M059J (cell line): Measurements from ENCODE around the gene C11orf68. TPM values are rescaled to one million over a fixed set of nuclear protein-coding genes. Genes with fewer than 3 reads are reported as not detected.
A peak's percentile ranks its signal among the peaks of the same experiment; 100 is the strongest.

Experiments
- DNase-seq: peaks from one replicate; pipeline ENCODE4 v3.0.0-alpha.2; 2012; ENCODE audit warnings: low read depth
- total RNA-seq: library from RNA; depleted of rRNA; stranded (reverse); fragments of >200 nt; shearing (Covaris generic); gene quantifications from 2 replicates; pipeline ENCODE4 v1.2.3, GENCODE V29; 2014

Gene C11orf68
- total RNA-seq, 1 experiment from 2014 or later = 47.9 TPM

DNA sequence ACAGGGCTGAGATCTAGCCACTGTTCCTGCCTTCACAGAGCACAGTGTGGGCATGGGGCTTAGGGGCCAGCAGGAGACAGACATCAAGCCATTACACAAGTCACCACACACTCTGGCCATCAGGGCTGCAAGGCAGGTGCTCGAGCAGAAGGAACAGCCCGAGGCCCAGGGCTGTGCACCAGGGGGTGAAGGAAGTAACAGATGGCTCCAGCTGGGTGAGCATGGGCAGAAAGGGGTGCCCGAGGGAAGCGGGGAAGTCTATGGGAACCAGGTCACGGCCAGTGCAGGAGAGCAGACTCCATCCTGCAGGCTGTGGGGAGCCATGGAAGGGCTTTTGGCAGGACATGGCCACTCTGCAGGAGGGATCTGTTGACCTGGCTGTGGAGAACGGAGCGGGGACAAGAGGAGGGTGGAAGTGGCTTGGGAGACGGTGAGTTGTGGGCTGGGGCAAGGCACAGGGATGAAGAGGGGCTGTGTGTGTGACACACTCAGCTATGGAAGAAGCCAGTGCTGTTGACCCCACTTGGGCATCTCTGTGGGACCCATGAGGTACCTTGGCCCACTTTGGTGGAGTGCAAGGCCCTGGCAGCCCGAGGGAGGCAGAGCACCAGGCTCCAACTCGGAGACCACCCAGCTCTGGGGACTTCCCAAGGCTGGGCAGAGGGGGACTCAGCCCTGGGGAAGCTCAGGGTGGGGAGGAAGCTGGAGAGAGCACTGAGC, 3.6 kb downstream of the C11orf68 start:
- DNase-seq = peak; percentile 75

DNA sequence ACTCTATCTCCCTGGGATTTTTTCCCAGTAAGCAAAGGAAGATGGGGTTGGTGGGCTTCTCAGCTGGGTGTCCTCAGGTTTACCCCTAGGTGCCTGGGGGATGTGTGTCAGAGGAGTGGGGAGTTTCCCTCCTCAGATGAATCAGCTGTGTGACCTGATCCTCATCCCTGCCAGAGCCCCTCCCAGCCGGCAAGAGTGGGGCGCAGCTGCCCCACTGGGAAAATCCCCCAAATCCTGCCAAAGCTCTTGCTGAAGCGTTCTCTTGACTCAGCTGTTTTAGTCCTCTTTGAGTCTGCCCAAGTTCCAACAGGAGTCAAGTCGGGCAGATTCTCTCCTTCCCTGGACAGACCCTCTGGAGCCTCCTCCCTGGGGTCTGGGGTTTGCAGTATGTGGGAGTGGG, 6.0 kb downstream of the C11orf68 start:
- peak; percentile 93 for DNase-seq

DNA sequence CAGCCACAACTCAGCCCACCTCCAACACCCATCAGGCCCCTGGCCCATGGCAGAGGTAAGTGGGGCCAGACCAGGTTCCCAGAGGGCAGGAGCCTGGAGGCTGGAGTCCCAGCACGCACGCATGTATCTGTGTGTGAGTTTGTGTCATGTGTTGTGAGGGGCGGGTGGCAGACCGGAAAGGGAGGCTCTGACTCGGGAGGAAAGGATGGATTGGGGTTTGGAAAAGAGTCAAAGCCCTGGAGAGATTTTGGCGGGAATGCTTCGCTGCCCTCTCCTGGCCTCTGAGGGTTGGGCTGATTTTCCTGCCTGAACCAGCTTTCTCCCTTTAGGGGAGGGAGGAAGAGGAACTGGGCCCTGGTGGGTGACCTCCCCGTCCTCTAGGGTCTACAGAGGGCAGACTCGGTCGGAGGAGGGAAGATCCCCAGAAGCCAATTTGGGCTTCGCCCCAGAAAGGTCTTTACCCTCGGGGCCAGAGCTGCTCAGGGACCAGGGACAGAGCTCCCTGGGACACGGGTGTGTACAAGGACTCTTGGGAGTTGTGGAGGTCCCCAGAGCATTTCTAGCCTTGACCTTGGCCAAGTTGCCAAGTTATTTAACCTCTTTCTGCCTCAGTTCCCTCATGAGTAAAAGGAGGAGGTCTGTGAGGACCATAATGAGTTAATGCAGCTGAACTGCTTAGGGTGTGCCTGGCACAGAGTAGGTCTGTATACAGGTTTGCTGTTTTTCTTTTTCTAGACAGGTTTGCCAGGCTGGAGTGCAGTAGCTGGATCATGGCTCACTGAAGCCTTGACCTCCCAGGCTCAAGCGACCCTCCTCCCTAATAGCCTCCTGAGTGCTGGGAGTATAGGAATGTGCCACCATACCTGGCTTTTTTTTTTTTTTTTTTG, 6.9 kb downstream of the C11orf68 start:
- DNase-seq = peak; percentile 99

DNA sequence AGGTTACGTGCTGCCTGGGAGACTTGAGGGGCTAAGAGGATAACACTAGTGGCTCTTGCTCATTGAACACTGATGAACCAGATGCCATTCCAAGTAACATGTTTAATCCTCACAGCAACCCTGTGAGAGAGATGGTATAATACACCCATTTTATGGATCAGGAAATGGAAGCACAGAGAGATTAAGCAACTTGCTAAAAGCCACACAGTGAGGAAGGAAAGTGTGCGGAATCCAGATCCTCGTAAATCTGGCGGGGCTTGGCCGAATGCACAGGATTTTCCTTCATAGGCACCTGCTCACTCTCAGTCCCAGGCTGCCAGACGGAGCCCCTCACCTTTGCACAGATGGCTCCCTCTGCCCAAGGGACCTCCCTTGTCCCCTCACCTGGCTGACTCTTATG, 11.0 kb downstream of the C11orf68 start:
- no peak for DNase-seq

DNA sequence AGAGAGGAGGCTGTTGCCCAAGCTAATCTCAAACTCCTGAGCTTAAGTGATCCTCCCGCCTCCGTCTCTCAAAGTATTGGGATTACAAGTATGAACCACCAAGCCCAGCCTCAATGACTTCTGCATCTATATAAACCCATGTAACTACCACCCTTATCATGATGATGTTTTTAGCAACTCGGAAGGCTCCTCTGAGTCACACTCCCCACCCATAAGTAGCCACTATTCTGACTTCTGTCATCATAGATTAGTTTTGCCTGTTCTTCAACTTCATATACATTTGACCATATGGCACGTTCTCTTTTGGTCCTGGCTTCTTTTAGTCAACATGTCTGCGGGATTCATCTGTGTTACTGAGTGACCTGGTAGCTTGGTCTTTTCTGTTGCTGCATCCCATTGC, 12.3 kb downstream of the C11orf68 start:
- peak; percentile 18 for DNase-seq

DNA sequence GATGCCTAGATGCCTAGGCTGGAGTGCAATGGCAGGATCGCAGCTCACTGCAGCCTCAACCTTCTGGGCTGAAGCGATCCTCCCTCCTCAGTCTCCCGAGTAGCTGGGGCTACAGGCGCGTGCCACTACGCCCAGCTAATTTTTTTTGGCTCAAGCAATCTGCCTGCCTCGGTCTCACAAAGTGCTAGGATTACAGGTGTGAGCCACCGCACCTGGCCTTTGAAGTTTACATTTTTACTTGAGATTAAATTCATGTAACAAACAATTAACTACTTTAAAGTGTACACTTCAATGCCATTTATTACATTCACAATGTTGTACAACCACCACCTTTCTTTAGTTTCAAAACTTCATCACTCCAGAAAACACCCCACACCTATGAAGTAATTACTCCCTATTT, 15.1 kb downstream of the C11orf68 start:
- no peak for DNase-seq

DNA sequence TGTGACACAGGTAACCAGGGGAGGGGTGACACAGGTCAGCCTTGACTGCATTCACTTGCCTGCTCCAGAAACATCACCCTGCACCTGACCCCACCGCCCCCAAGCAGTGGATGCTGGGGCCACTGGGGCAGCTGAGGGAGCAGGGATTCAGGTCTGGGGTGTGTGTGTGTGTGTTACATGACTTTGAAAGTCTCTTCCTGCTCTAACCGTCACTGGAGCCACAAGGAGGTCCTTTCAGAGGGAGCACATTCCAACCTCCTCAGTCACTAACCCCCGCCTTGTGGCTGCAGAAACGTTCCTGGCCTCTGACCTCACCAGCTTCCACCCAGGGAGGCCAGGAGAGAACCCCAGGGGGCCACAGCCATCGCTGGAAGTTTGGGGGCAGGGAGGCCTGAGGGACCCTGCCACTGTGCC, 15.8 kb downstream of the C11orf68 start:
- DNase-seq = peak; percentile 98

DNA sequence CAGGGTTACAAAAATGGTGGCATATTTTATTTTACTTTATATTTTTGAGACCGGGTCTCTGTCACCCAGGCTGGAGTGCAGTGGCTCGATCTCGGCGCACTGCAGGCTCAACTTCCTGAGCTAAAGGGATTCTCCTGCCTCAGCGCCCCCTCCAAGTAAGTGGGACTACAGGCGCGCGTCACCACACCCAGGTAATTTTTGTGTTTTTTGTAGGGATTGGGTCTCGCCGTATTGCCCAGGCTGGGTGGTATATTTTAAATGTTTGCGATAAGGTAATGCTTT, 18.0 kb downstream of the C11orf68 start:
- DNase-seq = no peak

DNA sequence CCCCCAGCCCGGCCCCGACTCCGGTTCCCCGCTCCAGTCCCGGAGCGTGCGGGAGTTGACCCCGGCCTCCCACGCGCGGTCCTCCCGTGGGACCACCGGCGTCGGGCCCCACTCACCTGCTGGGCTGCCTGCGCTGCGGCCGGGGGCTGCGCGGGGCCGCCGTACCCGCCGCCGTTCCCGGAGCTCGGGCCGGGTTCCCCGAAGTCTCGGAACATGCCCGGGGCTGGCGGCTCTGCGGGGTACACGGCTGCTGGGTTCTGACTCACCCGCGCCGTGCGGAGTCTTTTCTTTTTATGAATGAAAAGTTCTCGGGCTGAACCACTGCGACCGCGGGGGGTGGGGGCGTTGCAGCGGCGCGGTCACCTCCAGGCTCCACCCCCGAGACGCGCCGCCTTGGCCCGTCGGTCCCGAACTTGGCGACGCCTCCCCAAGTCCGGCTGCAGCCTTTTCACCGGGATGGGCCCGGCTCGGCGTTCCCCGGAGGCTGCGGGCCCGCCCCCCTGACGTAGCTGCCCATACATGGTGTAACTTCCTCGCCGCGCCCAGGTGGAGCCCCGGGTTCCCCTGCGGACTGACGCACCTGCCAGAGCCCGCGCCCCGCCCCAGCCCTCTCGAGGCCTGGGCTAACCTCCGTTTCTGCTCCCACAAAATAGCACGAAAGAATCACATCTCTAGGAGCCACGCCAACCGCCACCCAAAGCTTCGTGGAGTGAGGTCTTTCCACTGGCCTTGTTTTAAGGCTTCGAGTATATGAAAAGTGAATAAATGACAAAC, 18.6 kb downstream of the C11orf68 start, which contains the start of gene FOSL1:
Gene FOSL1, minus strand, starts transcription at position 264 of the 774 bp plus-strand sequence. Its CDS starts 49 bp downstream, at position 215.
- DNase-seq = peak; percentile 97

DNA sequence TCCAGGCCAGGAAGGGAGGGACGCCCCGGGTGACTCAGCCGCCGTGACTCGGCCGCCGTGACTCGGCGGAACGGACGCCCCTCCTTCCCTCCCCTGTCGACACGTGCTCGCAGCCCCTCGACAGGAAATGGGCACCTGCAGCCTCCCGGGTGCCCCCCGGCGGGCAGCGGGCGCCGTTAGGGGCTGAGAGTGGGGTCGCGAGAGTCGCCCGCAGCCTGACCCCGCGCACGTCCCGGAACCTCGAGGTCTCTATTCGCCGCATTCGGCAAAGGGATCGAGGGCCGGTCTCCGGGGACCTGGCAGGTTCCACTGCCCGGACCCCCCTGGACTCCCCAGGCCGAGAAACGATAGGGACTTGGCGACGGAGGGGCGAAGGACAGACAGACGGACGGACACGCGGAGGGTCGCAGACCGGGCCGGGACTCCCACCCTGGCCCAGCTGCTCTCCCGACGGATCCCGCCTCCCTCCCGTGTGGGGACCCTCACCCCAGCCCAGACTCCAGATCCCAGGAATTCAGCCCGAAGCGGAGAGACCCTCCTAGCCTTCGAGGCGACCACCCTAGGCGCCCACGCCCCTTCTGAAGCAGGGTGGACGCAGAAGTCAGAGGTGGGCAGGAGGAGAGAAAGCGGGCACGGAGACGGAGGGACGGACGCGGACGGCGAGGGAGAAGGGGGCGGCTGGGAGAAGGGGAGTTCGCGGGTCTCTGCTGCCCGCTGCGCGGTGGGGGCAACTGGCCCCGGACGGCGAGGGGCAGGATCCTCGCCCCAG, 19.3 kb downstream of the C11orf68 start:
- DNase-seq = peak; percentile 86

DNA sequence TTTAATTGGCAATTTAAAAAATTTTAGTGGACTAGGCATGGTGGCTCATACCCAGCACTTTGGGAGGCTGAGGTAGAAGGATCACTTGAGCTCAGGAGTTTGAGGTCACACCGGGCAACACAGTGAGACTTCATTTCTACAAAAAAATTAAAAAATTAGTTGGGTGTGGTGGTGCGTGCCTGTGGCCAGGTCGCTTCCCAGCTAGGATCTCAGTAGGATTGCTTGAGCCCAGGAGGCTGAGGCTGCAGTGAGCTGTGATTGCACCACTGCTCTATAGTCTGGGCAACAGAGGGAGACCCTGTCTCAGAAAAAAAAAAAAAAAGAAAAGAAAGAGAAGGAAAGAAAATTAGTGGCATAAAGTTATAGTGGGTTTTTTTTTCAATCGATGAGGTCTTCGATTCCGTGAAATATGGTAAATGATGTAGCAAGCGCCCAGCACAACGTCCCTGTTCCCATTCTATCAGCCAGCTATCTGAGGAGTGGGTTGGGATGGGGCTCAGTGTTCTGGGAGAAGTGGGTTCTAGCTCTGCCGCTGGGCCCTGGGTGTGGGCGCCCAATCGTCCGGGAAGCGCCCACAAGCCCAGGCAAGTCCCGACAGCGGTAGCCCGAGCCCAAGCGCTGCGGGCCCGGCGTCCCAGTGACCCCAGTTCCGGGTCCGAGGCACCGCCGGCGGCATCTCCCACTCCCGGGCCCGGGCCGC, 20.1 kb downstream of the C11orf68 start:
- DNase-seq = no peak

DNA sequence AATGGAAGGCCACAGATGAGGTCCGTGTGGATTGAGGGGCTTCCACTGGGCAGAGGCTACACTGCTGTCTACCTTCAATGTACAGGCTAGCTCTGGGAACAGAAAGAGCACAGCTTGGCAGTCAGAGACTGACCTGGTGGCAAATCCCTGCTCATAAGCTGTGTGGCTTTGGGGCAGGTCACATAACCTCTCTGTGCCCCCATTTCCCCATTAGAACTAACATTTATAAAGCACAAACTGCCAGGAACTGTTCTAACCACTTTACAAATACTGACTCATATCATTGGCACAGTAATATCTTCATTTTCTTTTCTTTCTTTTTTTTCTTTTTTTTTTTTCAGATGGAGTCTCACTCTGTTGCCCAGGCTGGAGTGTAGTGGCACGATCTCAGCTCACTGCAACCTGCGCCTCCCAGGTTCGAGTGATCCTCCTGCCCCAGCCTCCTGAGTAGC, 21.8 kb downstream of the C11orf68 start:
- DNase-seq = peak; percentile 41

DNA sequence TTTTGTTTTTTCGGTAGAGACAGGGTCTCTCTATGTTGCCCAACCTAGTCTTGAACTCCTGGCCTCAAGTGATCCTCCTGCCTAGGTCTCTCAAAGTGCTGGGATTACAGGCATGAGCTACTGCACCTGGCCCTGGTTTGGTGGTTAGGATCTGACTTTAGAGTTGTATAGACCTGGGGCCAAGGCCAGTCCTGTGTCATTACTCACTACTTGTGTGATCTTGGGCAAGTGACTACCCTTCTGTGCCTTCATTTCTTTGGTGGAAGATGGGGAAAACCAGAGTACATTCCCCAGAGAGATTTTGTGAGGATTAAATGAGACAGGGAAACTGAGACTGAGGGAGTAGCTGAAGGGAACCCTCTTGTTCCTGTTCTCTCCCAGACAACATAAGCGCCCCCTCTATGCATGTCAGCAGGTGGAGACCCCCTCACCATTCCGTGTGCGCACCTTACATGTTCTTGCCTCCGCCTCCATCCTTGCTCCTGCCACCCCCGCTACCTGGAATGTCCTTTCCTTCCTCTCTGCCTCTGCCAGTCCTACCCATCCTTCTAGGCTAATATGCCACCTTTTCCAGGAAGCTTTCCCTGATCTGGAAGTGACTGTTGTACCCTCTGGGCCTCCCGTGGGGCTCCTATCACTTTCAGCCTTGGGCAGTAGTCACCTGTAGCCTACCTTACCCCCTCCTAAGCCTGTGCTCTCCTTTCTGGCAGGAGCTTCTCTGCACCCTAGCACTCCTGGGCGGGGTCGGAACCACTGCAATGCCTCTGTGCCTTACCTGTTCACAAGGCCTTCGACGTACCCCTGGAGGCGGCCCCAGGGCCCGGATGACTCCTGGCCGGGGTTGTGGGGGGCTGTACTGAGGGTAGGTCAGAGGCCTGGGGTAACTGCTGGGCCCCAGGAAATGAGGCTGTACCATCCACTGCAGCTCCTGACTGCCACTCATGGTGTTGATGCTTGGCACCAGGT, 22.5 kb downstream of the C11orf68 start:
- DNase-seq = peak; percentile 64

DNA sequence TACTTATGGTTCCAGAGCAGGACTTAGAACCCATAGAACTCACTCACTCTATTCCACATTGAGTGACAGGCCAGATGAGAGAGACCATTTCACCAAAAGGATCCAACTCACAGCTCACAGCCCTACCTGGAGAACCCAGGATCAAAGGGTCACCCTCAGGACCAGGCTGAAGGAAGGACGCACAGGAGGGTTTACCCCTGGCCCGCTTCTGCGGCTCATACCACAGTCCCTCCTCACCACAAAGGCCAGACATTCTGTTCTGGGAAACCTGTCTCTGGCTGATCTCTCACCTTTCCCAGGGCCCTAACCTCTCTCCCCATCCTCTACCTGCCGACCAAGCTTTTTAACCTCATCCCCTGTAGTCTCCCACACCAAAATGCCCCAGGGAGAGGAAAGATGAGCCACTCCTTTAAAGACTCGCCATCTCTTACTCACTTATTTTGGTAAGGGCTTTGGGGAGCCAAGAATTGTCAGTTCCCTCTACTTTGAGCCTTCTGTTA, 23.3 kb downstream of the C11orf68 start:
- DNase-seq = peak; percentile 63

DNA sequence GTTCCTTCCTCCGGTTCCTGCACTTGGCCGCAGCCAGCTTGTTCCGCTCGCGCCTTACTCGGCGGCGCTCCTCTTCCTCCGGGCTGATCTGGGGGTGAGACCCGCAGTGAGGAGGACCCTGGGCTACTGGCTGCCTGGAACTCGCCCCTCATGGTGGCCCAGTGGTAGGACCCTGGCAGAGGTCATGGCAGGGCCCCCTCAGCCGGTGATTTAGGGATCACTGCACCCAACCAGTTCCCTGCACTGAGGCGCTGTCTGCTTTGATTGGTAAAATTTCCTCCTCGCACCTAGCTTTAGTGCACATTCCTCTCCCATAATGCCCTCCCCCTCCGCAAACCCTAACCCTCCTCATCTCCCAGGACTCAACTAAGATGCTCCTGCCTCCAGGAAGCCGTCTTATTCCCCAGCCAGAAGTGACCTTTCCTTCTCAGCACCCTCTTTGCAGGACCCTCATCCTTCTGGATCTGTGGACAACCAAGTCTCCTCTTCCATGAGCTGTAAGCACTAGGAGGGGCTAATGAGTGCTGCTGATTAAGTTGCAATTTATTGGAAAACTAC, 24.7 kb downstream of the C11orf68 start:
- peak; percentile 55 for DNase-seq

DNA sequence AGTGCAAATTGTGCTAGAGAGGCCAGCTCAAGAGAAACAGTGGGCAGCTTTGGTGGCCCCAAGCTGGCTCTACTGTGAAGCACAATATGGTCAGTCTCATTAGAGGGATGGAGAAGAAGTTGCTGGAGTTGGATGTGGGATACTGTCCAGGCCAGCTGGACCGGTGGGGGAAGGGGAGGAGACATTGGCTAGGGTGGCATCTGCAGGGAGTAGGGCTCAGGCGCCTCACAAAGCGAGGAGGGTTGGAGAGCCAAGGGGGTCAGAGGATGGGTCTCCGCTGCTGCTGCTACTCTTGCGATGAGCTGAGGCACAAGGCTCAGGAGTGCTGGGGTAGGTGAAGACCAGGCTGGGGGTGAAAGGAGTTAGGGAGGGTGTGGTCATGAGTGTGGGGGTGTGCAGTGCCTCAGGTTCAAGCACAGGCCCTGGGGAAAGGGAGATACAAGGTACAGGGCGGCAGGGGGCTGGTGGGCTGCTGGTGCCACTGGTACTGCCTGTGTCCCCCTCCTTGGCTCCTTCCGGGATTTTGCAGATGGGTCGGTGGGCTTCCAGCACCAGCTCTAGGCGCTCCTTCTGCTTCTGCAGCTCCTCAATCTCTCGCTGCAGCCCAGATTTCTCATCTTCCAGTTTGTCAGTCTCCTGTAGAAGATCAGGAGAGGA, 26.1 kb downstream of the C11orf68 start:
- peak; percentile 62 for DNase-seq

DNA sequence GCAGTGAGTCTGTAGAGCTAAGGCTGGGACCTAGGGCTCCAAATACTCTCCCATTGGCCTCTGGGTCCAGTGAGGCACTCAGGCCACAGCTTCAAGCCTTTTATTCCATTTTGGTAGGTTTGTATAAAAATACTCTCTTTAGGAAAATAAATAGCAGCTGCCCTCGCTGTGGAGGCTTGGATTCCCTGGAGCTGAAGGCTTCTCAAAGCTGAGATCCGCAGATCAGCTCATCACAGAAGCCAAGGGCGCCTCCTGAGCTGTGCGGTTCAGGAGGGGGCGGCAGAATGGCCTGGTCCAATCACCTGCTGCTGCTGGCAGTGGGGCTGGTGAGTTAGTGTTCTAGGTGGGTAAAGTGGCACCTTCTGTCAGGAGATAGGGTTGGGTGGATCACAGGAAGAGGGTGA, 26.7 kb downstream of the C11orf68 start:
- peak; percentile 71 for DNase-seq
